CD4-positive, alpha-beta T cell treated with Interleukin-4 for 4 hours (primary cell): ENCODE results near the gene BMPR1A.

Experiments used
- DNase-seq: peaks from one replicate; pipeline ENCODE4 v3.0.0-alpha.2; 2020

The BMPR1A gene

GRCh38 chr10:86756511-86757112, at the start of gene BMPR1A:
Gene BMPR1A, plus strand, starts transcription at chr10:86756619. Its CDS starts 119,400 bp downstream, at chr10:86876019.
- no peak for DNase-seq

GRCh38 chr10:86706977-86707376, 49.4 kb upstream of the BMPR1A start:
- DNase-seq: no peak

- DNase-seq: no peak
Measured at GRCh38 chr10:86707505-86707904, 48.9 kb upstream of the BMPR1A start.

- DNase-seq: no peak
Measured at GRCh38 chr10:86708068-86708782, 48.2 kb upstream of the BMPR1A start.

GRCh38 chr10:86708783-86709380, 47.5 kb upstream of the BMPR1A start:
- no peak for DNase-seq

GRCh38 chr10:86709396-86710185, 46.8 kb upstream of the BMPR1A start:
- no peak for DNase-seq

GRCh38 chr10:86710987-86711512, 45.4 kb upstream of the BMPR1A start:
- peak; percentile 84 for DNase-seq

- peak; percentile 42 for DNase-seq
Measured at GRCh38 chr10:86711513-86712316, 44.7 kb upstream of the BMPR1A start.

- no peak for DNase-seq
Measured at GRCh38 chr10:86712317-86712707, 44.1 kb upstream of the BMPR1A start.

GRCh38 chr10:86715156-86715795, 41.1 kb upstream of the BMPR1A start:
- DNase-seq: no peak

- DNase-seq: no peak
Measured at GRCh38 chr10:86715836-86716235, 40.6 kb upstream of the BMPR1A start.

GRCh38 chr10:86716466-86716865, 40.0 kb upstream of the BMPR1A start:
- no peak for DNase-seq

GRCh38 chr10:86718556-86718955, 37.9 kb upstream of the BMPR1A start:
- no peak for DNase-seq

GRCh38 chr10:86721232-86721631, 35.2 kb upstream of the BMPR1A start:
- no peak for DNase-seq

GRCh38 chr10:86723009-86723408, 33.4 kb upstream of the BMPR1A start:
- no peak for DNase-seq

- no peak for DNase-seq
Measured at GRCh38 chr10:86724445-86724844, 32.0 kb upstream of the BMPR1A start.

- DNase-seq: no peak
Measured at GRCh38 chr10:86725980-86726676, 30.3 kb upstream of the BMPR1A start.

GRCh38 chr10:86726677-86726999, 29.8 kb upstream of the BMPR1A start:
- DNase-seq: no peak

- no peak for DNase-seq
Measured at GRCh38 chr10:86727470-86727869, 28.9 kb upstream of the BMPR1A start.

GRCh38 chr10:86728056-86728455, 28.4 kb upstream of the BMPR1A start:
- DNase-seq: no peak

GRCh38 chr10:86729677-86730076, 26.7 kb upstream of the BMPR1A start:
- DNase-seq: no peak
